ENCODE results near the gene UNC93B1. TPM values are rescaled to one million over a fixed set of nuclear protein-coding genes. Genes with fewer than 3 reads are reported as not detected.
"Not testable (repeated sequence)": the region's sequence is repeated elsewhere in the genome, so short reads cannot be mapped to it uniquely, and the experiment has no call there.

The UNC93B1 gene
- total RNA-seq, 2 donors from 2014 or later = 7.7 to 23.6 TPM

DNA sequence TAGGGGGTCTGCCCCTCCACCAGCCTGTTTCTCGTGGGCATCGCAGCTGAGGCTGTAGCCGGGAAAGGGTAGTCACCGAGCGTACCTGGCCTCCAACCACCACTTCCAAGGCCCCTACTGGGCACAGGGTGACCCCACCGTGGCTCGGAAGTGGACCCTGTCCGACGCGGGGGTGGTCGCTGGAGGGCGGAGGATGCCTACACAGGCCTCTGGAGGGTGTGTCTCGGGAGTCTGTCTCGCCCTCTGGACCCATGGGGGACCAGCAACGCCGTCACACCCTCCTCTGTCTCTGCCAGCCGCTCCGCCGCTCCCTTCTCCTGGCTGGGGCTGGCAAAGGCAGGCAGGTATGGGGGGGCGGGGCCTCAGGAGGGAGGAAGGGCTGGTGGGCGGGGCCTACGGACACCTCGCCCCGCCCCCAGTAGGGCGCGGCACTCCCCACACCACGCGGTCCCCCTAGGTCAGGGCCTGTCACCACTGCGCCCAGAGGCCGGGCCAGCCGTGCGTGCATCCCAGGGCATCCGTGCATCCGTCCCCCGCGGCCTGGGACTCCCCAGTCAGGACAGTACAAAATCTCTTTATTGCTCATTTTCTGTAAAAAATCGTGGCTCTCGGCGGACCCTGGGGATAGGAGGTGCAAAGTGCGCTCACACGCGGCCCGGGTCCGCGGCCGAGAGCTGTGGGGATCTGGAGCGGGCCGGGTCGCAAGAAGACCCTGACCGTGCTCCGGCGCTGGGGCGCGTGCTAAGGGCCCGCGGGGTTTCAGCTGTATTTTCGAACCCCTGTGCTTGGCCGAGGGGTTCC lies 13.2 kb downstream of the UNC93B1 start:
- ATAC-seq = peak in 1 of 2 donors; percentile 48
- not testable (repeated sequence) for H3K9me3 Mint-ChIP-seq; DNase-seq (ENCODE audit: low spot score in 2 of 2); H3K27ac Mint-ChIP-seq; H3K36me3 Mint-ChIP-seq

DNA sequence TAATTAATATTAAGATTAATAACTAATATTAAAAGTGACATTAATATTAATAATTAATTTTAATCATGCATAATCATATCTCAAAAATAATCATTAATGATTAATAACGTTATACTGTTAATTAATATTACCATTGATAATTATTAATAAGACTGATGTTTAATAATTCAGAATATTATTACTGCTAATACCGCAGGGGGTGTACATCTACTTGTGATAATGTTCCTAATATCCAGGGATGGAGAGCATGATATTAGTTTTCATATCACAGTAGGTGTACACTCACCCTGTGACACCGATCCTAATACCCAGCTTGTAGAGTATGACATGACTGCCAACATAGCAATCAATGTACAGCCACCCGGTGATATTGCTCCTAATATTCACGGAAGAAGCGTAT lies 18.6 kb downstream of the UNC93B1 start:
- not testable (repeated sequence) for H3K9me3 Mint-ChIP-seq; ATAC-seq; H3K27ac Mint-ChIP-seq; H3K36me3 Mint-ChIP-seq; DNase-seq (ENCODE audit: low spot score in 2 of 2)

DNA sequence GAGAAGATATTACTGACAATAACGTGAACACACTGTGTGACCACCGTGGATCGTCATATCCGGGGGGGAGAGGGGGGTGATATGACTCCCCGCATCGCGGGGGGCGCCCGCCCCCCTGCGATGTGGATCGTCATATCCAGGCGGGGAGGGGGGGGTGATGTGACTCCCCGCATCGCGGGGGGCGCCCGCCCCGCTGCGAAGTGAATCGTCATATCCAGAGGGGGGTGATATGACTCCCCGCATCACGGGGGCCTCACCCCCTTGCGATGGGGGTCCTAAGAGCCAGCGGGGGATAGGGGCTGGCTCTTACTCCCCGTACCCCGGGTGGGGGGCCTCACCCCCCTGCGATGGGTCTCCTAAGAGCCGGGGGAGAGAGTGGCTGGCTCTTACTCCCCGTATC lies 19.9 kb downstream of the UNC93B1 start:
- no peak for DNase-seq (ENCODE audit: low spot score in 2 of 2)
- ATAC-seq = peak in 1 of 2 donors; percentile 50
- no peak overlapping the region for H3K27ac Mint-ChIP-seq
- no peaks in the 10 kb centered on the region for H3K9me3 Mint-ChIP-seq
- no peaks in the 10 kb centered on the region for H3K36me3 Mint-ChIP-seq

DNA sequence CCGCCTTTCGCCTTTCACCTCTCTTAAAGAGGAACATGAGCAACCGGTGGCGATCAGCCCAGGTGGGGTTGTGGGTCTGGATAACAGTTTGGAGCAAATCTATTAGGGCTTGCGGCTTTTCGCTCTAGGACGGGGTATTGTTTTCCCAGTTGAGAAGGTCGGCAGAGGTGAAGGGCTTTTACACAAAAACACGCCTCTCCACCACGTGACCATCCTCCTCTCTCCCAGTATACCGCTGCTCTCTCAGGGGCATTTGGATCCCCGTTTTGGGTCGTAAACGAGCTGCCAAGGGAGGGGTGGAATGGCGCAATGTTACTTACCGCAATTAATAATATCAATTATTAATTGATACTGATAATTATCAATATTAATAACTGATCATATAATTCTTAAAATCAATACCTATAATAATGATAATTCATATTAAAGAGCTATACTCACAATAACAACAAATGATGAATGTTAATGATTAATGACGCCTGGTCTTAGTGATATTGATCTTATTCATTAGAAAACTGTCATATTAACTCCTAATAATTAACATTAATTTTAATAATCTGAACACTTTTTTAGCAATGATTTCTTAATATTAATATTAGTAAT lies 21.5 kb downstream of the UNC93B1 start:
- ATAC-seq; H3K36me3 Mint-ChIP-seq; H3K27ac Mint-ChIP-seq; DNase-seq (ENCODE audit: low spot score in 2 of 2); H3K9me3 Mint-ChIP-seq: not testable (repeated sequence)

DNA sequence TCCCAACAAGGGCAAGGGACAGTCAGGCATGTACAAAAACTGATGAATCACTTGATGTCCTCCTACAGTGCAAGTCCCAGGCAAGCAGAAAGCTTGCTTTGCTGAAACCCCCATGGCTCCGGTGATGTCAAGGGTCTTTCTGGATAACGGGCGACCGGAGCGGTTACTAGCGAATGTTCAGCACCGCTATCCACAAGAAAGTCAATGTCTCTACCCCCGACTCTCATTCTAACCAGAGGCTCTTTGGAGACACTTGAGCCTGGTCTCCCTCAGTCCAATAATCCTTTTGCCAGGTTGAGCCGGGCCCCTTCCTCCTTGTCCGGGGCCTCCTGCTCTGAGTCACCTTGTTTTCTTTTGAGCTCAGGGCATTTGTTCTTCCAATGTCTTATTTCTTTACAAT lies 22.7 kb downstream of the UNC93B1 start:
- not testable (repeated sequence) for H3K27ac Mint-ChIP-seq; DNase-seq (ENCODE audit: low spot score in 2 of 2); ATAC-seq; H3K9me3 Mint-ChIP-seq; H3K36me3 Mint-ChIP-seq

DNA sequence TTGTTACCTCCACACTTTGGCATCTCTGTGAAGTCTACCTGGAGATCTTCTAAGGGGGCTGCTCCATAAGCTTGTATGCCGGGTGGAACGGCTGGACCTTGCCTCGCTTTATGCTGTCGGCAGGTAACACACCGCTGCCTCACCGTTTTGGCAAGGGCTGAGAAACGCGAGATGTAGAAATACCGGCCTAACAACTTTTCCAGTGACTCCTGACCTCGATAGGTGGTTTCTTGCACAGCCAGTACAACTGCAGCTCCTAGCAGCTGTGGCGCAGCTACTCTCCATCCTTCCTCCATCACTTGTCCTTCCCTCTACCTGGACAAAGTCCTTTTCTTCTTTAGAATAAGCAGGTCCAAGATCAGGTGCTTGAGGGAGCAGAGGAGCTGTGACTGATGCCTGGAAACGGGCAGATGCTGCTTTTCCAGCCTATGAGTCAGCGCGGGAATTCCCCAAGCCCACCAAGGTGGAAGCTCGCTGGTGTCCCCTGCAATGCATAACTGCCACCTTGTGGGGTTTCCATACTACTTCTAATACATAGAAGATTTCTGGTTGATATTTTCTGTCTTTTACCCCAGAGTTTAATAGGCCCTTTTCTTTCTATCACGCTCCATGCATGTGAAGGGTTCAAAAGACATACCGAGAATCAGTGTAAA lies 25.0 kb downstream of the UNC93B1 start:
- not testable (repeated sequence) for H3K36me3 Mint-ChIP-seq; H3K9me3 Mint-ChIP-seq; ATAC-seq; H3K27ac Mint-ChIP-seq; DNase-seq (ENCODE audit: low spot score in 2 of 2)

DNA sequence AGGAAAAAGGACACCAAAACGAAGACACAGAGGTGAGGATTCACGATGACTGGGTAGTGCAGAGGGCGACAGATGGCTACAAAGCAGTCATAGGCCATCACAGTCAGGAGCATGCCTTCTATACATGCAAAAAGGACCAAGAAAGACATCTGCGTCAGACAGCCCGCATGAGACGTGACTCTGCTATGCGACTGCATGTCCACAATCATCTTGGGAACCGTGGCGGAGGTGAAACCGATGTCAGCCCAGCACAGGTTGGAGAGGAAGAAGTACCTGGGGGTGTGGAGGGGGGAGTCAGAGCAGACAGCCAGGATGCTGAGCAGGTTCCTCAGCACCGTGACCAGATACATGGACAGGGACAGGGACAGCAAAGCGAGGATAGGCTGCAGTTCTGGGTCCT lies 29.2 kb downstream of the UNC93B1 start:
- H3K27ac Mint-ChIP-seq; H3K36me3 Mint-ChIP-seq; DNase-seq (ENCODE audit: low spot score in 2 of 2); ATAC-seq; H3K9me3 Mint-ChIP-seq: not testable (repeated sequence)

DNA sequence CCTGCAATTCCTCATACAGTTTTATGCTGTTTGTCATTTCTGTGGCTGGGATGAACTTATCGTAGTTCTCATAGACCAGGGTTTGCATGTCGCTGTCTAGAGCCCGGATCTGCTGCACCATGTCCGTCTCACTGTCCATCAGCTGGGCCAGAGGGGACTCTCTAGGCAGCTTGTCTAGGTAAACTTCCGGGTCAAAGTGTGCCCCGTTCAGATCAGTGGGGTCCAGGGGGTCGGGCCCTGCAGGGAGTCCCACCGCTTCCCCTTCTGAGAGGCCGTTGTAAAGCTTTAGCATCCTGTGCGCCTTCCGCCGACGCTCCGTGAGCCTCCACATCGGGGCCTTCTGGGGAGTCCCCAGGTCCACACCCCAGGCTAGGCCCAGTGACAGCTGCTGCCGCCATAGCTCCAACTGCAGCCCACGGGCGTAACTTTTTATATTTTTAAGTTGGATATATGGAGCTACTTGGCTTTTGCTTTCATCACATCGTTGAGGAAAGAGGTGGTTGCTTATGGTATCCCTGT lies 38.0 kb downstream of the UNC93B1 start:
- not testable (repeated sequence) for H3K9me3 Mint-ChIP-seq; ATAC-seq; H3K36me3 Mint-ChIP-seq; DNase-seq (ENCODE audit: low spot score in 2 of 2); H3K27ac Mint-ChIP-seq

DNA sequence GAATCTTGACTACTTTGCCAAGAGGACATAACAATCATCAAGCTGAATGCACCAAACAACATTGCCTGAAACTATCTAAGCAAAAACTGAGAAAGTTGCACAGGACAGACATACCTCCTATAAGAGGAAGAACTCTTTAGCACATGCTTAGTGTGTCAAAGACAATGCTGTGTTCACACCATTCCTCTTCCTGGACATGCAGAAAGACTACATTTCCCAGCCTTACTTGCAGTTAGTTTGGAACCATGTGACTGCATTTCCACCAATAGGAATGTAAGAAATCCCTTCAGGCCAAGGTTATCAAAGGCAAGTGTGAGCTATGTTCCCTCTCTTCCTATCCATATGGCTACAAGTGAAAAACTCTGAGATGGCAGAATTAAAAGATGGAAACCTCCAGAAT lies 39.2 kb downstream of the UNC93B1 start:
- not testable (repeated sequence) for DNase-seq (ENCODE audit: low spot score in 2 of 2); ATAC-seq; H3K36me3 Mint-ChIP-seq; H3K27ac Mint-ChIP-seq; H3K9me3 Mint-ChIP-seq

DNA sequence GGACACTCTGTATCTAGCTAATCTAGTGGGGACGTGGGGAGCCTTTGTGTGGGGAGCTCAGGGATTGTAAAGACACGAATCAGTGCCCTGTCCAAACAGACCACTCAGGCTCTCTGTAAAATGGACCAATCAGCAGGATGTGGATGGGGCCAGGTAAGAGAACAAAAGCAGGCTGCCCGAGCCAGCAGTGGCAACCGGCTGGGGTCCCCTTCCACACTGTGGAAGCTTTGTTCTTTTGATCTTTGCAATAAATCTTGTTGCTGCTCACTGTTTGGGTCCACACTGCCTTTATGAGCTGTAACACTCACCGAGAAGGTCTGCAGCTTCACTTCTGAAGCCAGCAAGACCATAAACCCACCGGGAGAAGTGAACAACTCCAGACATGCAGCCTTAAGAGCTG lies 40.0 kb downstream of the UNC93B1 start:
- H3K36me3 Mint-ChIP-seq; H3K27ac Mint-ChIP-seq; H3K9me3 Mint-ChIP-seq; DNase-seq (ENCODE audit: low spot score in 2 of 2); ATAC-seq: not testable (repeated sequence)

DNA sequence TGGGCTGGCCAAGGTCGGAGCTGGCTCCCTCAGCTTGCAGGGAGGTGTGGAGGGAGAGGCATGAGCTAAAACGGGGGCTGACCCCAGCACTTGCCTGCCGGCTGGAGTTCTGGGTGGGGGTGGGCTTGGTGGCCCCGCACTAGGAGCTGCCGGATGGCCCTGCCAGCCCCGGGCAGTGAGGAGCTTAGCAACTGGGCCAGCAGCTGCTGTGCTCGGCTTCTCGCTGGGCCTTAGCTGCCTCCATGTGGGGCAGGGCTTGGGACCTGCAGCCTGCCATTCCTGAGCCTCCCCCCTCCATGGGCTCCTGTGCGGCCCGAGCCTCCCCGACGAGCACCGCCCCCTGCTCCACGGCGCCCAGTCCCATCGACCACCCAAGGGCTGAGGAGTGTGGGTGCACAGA lies 40.7 kb downstream of the UNC93B1 start:
- not testable (repeated sequence) for H3K36me3 Mint-ChIP-seq; DNase-seq (ENCODE audit: low spot score in 2 of 2); H3K27ac Mint-ChIP-seq; H3K9me3 Mint-ChIP-seq; ATAC-seq

DNA sequence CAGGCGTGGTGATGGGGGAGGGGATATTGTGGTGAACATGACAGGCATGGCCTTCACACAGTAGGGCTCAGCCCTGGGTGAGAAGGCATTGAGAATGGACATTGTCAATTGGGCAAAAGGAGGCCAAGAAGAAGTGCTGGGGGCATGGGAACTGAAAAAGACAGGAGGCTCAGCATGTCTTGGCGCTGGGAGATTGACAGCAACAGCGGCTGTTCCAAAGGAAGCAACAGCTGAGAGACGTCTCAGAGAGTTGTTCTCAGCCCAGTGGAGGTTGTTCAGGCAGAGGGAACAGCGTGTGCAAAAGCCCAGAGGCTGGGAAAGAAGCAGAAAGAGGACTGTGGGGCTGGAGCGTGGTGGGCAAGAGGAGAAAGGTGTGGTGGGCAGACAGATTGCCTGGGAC lies 47.7 kb downstream of the UNC93B1 start:
- H3K36me3 Mint-ChIP-seq; ATAC-seq; H3K9me3 Mint-ChIP-seq; DNase-seq (ENCODE audit: low spot score in 2 of 2): not testable (repeated sequence)
- H3K27ac Mint-ChIP-seq = peak overlapping the region in 1 of 2 donors; percentile 82

DNA sequence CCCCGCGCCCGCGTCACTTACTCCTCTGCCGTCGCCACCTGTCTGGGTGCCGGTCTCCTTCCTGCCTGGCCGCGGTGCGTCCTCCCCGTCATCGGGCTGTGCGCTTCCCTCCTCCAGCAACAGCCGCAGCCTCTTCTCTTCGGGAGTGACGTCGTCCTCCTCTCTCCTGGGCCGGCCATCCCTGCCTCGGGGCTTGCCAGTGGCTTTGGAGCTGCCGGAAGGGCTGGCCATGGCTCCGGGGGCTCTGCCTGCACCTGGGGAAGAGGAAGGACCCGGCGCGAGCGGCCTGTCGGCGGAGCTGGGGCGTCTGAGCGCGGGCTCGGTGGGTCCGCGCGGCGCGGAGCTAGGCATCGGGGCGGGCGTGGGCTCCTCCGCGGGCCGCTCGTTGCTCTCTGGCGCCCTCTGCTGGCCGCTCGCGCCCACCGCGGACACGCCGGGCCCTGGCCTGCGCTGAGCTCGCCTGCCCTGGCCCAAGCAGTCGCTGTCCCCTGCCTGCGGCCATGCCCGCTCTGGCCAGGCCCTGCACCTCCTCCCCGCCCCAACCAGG lies 48.4 kb downstream of the UNC93B1 start:
- ATAC-seq (peak; percentile 85 to 95), DNase-seq (ENCODE audit: low spot score in 2 of 2) (peak; percentile 86 to 92)
- H3K27ac Mint-ChIP-seq = peak overlapping the region in 1 of 2 donors; percentile 82
- H3K9me3 Mint-ChIP-seq, H3K36me3 Mint-ChIP-seq: not testable (repeated sequence)

DNA sequence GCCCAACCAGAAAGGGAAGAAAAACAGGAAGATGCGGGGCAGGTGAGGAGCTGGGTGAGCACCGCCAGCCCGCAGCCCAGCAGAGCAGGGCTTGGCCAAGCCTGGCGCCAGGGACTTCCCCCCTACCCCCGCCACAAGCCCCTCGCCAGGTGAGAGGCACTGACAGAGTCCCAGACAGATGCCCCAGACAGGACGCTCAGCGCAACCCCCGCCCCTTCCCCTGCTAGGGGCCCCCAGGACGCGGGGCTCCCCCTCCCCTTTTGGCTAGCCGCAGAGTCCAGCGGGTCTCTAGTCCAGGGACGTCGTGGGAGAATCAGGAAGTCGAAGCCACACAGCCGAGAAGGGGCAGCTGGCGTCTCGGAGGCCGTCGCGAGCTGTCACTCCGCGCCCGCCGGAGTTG lies 48.9 kb downstream of the UNC93B1 start:
- H3K27ac Mint-ChIP-seq = peak overlapping the region in 1 of 2 donors; percentile 82
- ATAC-seq = peak in 1 of 2 donors; percentile 9
- H3K36me3 Mint-ChIP-seq; H3K9me3 Mint-ChIP-seq; DNase-seq (ENCODE audit: low spot score in 2 of 2): not testable (repeated sequence)

DNA sequence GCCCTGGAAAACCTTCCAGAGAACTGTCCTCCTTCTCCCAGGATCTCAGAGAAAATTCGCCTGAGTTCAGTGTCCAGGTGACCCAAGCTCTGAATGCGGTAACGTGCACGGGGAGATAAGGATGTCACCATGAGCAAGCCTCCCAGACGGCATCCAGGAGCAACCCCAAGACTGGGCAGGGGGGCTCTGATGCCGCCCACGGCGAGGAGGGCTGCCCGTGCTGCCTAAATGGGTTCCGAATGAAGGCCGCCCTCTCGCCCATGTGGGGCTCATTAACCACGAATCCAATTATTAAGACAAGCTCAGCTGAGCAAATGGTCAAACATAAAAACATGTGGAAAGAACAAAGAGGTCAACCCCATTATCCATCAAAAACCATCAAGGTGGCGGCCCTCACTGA lies 49.6 kb downstream of the UNC93B1 start:
- not testable (repeated sequence) for ATAC-seq, H3K36me3 Mint-ChIP-seq

DNA sequence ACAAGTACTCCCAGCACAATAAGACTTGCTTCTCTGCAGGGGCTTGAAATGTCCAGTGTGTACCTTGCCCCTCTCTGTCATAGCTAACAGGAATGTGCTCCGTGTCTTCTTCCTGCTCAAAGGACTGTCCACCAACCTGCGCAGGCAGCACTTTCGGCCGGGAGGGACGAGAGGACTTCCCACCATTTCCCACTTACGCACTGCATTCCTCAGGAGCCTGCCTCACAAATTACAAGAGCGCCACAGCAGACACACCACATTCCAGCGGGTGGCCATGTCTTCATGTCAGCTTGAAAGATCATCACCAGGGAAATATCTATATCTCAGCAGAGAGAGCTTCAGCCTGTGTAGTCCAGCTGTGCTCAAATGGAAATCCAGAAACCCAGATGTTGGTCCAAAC lies 53.2 kb downstream of the UNC93B1 start:
- DNase-seq (ENCODE audit: low spot score in 2 of 2); ATAC-seq; H3K27ac Mint-ChIP-seq; H3K9me3 Mint-ChIP-seq; H3K36me3 Mint-ChIP-seq: not testable (repeated sequence)

More for the DNA sequence above, 49.6 kb downstream of the UNC93B1 start:
- DNase-seq (ENCODE audit: low spot score in 2 of 2); H3K9me3 Mint-ChIP-seq: not testable (repeated sequence)
- peak overlapping the region in 1 of 2 donors; percentile 82 for H3K27ac Mint-ChIP-seq

DNA sequence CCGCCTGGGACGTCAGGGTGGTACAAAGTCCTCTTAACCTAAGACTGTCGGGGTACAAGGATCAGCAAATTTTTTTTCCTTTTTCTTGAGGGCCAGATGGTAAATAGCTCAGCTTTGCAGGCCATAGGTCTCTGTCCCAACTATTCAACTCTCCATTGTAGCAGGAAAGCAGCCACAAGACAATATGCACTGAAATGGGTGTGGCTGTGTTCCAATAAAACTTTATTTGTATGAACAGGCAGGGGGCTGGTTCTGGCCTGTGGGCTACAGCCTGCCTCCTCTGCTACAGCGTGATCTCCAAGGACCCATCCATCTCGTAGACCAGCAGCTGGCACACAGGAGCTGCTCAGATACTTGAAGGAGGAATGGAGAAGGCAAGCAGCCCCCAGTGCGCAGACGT lies 56.1 kb downstream of the UNC93B1 start:
- H3K9me3 Mint-ChIP-seq; H3K36me3 Mint-ChIP-seq; H3K27ac Mint-ChIP-seq; ATAC-seq; DNase-seq (ENCODE audit: low spot score in 2 of 2): not testable (repeated sequence)

Data from activated naive CD4-positive, alpha-beta T cell treated with anti-CD3 and anti-CD28 coated beads, Interleukin-2, amount 50 U/mL, for 72 hours (primary cell).